ENCODE results near the gene FADS6. TPM values are rescaled to one million over a fixed set of nuclear protein-coding genes. Genes with fewer than 3 reads are reported as not detected.

The FADS6 gene
- total and polyA plus RNA-seq, 2 of the 13 experiments (the other 11 are each of a cell fraction or from before 2014, with no cell fraction given) = 0.11 TPM

DNA sequence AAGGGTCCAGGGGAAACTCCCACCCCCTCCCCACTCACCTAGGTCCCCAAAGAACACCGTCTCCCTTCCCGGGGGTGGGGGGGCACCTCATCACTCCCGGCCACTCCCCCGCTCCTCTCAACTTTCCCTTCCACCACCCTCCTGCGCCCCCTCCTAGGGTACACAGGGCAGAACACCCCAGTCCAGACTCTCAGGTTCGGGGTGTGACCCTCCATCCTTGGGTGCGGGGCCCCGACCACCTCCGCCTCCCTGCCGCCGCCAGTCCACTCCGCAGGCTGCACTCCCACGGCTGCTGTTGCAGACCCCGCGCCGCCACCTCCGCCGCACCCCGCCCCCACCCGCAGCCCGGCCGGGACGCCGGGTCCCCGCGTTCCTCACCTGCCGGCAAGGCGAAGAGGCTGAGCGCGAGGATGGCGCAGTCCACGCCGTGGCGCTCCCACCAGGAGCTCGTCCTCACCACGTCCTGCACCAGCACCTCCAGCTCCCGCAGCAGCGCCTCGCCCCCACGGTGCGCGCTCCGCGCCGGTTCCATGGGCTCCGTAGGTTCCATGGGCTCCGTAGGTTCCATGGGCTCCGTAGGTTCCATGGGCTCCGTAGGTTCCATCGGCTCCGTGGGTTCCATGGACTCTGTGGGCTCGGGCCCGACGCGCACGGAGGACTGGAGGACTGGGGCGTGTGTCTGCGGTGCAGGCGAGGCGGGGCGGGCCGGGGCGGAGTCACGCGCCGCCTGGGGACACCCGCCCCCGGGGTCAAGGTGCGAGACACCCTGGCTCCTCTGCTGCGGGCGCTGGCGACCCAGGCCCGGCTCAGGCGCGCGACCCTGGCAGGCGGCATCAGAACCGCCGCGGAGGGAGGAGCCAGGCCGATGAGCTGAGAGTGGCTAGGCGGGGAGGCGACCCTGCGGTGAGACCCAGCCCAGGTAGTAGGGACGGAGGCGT lies at the start of gene FADS6 (continued):
- TF ChIP-seq, protein P1, sequence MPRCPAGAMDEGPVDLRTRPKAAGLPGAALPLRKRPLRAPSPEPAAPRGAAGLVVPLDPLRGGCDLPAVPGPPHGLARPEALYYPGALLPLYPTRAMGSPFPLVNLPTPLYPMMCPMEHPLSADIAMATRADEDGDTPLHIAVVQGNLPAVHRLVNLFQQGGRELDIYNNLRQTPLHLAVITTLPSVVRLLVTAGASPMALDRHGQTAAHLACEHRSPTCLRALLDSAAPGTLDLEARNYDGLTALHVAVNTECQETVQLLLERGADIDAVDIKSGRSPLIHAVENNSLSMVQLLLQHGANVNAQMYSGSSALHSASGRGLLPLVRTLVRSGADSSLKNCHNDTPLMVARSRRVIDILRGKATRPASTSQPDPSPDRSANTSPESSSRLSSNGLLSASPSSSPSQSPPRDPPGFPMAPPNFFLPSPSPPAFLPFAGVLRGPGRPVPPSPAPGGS (CRISPR knock-in tag; IDR thresholded peaks at IDR 0.05) = 0 out of 2 replicates have a peak, but pooled peaks have one; percentile 42
- TF ChIP-seq GLI4 (CRISPR knock-in tag; IDR thresholded peaks at IDR 0.05; ENCODE audit: borderline replicate concordance) = no peak
- TF ChIP-seq MED1 (CRISPR knock-in tag; IDR thresholded peaks at IDR 0.05) = no peak
- no peak for TF ChIP-seq KLF15 (CRISPR knock-in tag; IDR thresholded peaks at IDR 0.05; ENCODE audit: borderline replicate concordance)
- TF ChIP-seq, protein P2, sequence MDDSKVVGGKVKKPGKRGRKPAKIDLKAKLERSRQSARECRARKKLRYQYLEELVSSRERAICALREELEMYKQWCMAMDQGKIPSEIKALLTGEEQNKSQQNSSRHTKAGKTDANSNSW (CRISPR knock-in tag; IDR thresholded peaks at IDR 0.05; ENCODE audit: borderline replicate concordance) = no peak
- no peak for TF ChIP-seq JUN (CRISPR knock-in tag; IDR thresholded peaks at IDR 0.05)
- no peak for TF ChIP-seq SATB2 (CRISPR knock-in tag; IDR thresholded peaks at IDR 0.05)
- no peak for TF ChIP-seq RELA (CRISPR knock-in tag; IDR thresholded peaks at IDR 0.05)
- TF ChIP-seq ZNF883 (CRISPR knock-in tag; IDR thresholded peaks at IDR 0.05; ENCODE audit: not compliant biosample characterization) = peak; percentile 64
- no peak for TF ChIP-seq ZFP36L1 (CRISPR knock-in tag; IDR thresholded peaks at IDR 0.05)
- peak; percentile 30; the same call in 1 of the 2 replicates for TF ChIP-seq GABPB1 (CRISPR knock-in tag; IDR thresholded peaks at IDR 0.05)
- TF ChIP-seq, protein P3, sequence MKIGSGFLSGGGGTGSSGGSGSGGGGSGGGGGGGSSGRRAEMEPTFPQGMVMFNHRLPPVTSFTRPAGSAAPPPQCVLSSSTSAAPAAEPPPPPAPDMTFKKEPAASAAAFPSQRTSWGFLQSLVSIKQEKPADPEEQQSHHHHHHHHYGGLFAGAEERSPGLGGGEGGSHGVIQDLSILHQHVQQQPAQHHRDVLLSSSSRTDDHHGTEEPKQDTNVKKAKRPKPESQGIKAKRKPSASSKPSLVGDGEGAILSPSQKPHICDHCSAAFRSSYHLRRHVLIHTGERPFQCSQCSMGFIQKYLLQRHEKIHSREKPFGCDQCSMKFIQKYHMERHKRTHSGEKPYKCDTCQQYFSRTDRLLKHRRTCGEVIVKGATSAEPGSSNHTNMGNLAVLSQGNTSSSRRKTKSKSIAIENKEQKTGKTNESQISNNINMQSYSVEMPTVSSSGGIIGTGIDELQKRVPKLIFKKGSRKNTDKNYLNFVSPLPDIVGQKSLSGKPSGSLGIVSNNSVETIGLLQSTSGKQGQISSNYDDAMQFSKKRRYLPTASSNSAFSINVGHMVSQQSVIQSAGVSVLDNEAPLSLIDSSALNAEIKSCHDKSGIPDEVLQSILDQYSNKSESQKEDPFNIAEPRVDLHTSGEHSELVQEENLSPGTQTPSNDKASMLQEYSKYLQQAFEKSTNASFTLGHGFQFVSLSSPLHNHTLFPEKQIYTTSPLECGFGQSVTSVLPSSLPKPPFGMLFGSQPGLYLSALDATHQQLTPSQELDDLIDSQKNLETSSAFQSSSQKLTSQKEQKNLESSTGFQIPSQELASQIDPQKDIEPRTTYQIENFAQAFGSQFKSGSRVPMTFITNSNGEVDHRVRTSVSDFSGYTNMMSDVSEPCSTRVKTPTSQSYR (CRISPR knock-in tag; IDR thresholded peaks at IDR 0.05; ENCODE audit: borderline replicate concordance) = no peak
- TF ChIP-seq, protein P4, sequence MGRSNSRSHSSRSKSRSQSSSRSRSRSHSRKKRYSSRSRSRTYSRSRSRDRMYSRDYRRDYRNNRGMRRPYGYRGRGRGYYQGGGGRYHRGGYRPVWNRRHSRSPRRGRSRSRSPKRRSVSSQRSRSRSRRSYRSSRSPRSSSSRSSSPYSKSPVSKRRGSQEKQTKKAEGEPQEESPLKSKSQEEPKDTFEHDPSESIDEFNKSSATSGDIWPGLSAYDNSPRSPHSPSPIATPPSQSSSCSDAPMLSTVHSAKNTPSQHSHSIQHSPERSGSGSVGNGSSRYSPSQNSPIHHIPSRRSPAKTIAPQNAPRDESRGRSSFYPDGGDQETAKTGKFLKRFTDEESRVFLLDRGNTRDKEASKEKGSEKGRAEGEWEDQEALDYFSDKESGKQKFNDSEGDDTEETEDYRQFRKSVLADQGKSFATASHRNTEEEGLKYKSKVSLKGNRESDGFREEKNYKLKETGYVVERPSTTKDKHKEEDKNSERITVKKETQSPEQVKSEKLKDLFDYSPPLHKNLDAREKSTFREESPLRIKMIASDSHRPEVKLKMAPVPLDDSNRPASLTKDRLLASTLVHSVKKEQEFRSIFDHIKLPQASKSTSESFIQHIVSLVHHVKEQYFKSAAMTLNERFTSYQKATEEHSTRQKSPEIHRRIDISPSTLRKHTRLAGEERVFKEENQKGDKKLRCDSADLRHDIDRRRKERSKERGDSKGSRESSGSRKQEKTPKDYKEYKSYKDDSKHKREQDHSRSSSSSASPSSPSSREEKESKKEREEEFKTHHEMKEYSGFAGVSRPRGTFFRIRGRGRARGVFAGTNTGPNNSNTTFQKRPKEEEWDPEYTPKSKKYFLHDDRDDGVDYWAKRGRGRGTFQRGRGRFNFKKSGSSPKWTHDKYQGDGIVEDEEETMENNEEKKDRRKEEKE (IDR thresholded peaks at IDR 0.05) = no peak
- no peak for TF ChIP-seq ZNF652 (CRISPR knock-in tag; IDR thresholded peaks at IDR 0.05; ENCODE audit: borderline replicate concordance, low read depth)
- TF ChIP-seq ZNF282 (IDR thresholded peaks at IDR 0.05; ENCODE audit: partially characterized antibody) = no peak
- 0 out of 2 replicates have a peak, but pooled peaks have one; percentile 55 for TF ChIP-seq TMF1 (CRISPR knock-in tag; IDR thresholded peaks at IDR 0.05; ENCODE audit: low read depth)
- TF ChIP-seq ZNF644 (CRISPR knock-in tag; IDR thresholded peaks at IDR 0.05; ENCODE audit: low read depth) = no peak
